ENCODE results near the gene KIF9.

DNA sequence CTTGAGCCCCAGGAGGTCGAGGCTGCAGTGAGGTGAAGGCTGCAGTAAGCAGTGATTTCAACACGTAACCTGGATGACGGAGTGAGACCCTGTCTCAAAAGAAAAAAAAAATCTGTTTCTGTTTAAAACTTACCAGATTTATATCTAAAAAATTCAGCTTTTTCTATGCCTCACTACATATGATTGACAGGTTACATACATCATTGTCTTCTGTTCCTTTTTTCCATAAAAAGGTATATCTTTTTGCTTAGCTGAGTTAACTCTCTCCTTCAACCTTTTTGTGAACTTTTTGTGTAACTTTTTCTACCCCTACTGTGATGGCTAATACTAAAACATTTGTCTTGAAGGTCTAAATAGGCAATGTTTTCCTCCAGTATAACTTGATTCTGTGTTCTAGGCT is 80.1 kb downstream of the KIF9 start:
- TF ChIP-seq, protein P1, sequence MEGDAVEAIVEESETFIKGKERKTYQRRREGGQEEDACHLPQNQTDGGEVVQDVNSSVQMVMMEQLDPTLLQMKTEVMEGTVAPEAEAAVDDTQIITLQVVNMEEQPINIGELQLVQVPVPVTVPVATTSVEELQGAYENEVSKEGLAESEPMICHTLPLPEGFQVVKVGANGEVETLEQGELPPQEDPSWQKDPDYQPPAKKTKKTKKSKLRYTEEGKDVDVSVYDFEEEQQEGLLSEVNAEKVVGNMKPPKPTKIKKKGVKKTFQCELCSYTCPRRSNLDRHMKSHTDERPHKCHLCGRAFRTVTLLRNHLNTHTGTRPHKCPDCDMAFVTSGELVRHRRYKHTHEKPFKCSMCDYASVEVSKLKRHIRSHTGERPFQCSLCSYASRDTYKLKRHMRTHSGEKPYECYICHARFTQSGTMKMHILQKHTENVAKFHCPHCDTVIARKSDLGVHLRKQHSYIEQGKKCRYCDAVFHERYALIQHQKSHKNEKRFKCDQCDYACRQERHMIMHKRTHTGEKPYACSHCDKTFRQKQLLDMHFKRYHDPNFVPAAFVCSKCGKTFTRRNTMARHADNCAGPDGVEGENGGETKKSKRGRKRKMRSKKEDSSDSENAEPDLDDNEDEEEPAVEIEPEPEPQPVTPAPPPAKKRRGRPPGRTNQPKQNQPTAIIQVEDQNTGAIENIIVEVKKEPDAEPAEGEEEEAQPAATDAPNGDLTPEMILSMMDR (IDR thresholded peaks at IDR 0.05 in 4 of 5, conservative IDR thresholded peaks at IDR 0.05 in 1 of 5): no peak
- TF ChIP-seq POLR2A (IDR thresholded peaks at IDR 0.05): no peak
